Fibroblast of the conjunctiva (primary cell): Measurements from ENCODE around the gene NLGN1.

Source experiments
- DNase-seq: peaks from one replicate; pipeline ENCODE4 v3.0.0-alpha.2; 2010; ENCODE audit warnings: low read depth

Gene NLGN1

GRCh38 chr3:173988909-173989308, 591.4 kb downstream of the NLGN1 start:
- DNase-seq = no peak

- no peak for DNase-seq
Observed at GRCh38 chr3:173992416-173992815, 594.9 kb downstream of the NLGN1 start.

GRCh38 chr3:173993299-173993698, 595.8 kb downstream of the NLGN1 start:
- DNase-seq = peak; percentile 55

GRCh38 chr3:174000675-174001074, 603.1 kb downstream of the NLGN1 start:
- DNase-seq = no peak

- DNase-seq = no peak
Observed at GRCh38 chr3:174002543-174002942, 605.0 kb downstream of the NLGN1 start.

- DNase-seq = no peak
Observed at GRCh38 chr3:174010907-174011306, 613.4 kb downstream of the NLGN1 start.

GRCh38 chr3:174016186-174016585, 618.6 kb downstream of the NLGN1 start:
- peak; percentile 42 for DNase-seq

- no peak for DNase-seq
Observed at GRCh38 chr3:174020156-174020555, 622.6 kb downstream of the NLGN1 start.

- DNase-seq = no peak
Observed at GRCh38 chr3:174023421-174023820, 625.9 kb downstream of the NLGN1 start.

GRCh38 chr3:174028673-174029072, 631.1 kb downstream of the NLGN1 start:
- no peak for DNase-seq

- DNase-seq = no peak
Observed at GRCh38 chr3:174035328-174035886, 637.9 kb downstream of the NLGN1 start.

- DNase-seq = no peak
Observed at GRCh38 chr3:174046311-174046710, 648.8 kb downstream of the NLGN1 start.

- no peak for DNase-seq
Observed at GRCh38 chr3:174049472-174049871, 651.9 kb downstream of the NLGN1 start.

- DNase-seq = no peak
Observed at GRCh38 chr3:174051191-174051590, 653.6 kb downstream of the NLGN1 start.

GRCh38 chr3:174058804-174059203, 661.3 kb downstream of the NLGN1 start:
- no peak for DNase-seq

- DNase-seq = no peak
Observed at GRCh38 chr3:174060431-174060830, 662.9 kb downstream of the NLGN1 start.

GRCh38 chr3:174061162-174061561, 663.6 kb downstream of the NLGN1 start:
- DNase-seq = no peak

- no peak for DNase-seq
Observed at GRCh38 chr3:174061731-174062130, 664.2 kb downstream of the NLGN1 start.

- DNase-seq = no peak
Observed at GRCh38 chr3:174062923-174063322, 665.4 kb downstream of the NLGN1 start.

- no peak for DNase-seq
Observed at GRCh38 chr3:174068035-174068434, 670.5 kb downstream of the NLGN1 start.

- DNase-seq = no peak
Observed at GRCh38 chr3:174072675-174073074, 675.1 kb downstream of the NLGN1 start.

GRCh38 chr3:174083706-174084105, 686.2 kb downstream of the NLGN1 start:
- no peak for DNase-seq

GRCh38 chr3:174089592-174089991, 692.0 kb downstream of the NLGN1 start:
- no peak for DNase-seq

- no peak for DNase-seq
Observed at GRCh38 chr3:174094669-174095068, 697.1 kb downstream of the NLGN1 start.

- DNase-seq = no peak
Observed at GRCh38 chr3:174097686-174098085, 700.1 kb downstream of the NLGN1 start.
